K562 (cell line): ENCODE results near the gene INO80. TPM values are rescaled to one million over a fixed set of nuclear protein-coding genes. Genes with fewer than 3 reads are reported as not detected.

ENCODE experiments used
- ATAC-seq: fragments of 200-7000 bp; cut with Tn5 transposase; 3 replicates; pipeline ENCODE4 v1.9.1; 2020; ENCODE audit warnings: moderate library complexity
- BruUV-seq: library from RNA; stranded (reverse); fragments of 400-500 nt; replicated peaks from 2 replicates; lab custom pipeline; 2021; lab: Mats Ljungman, UMichigan
- CTCF ChIA-PET: fragments of 300-600 bp; formaldehyde crosslinking; extraction: SDS; loops from one replicate; lab custom pipeline; 2021; ENCODE audit warnings: low intra/inter-chr PET ratio; lab: Yijun Ruan, JAX
- POLR2A ChIA-PET: fragments of 300-600, 350-650 bp; sonication (Branson Sonifier 250); formaldehyde crosslinking; extraction: SDS; loops from one replicate; lab custom pipeline; 2021; ENCODE audit warnings: antibody characterized with exemption, inconsistent platforms; lab: Yijun Ruan, JAX
- DNase-seq, 4 experiments: peaks; one replicate each; pipeline versions ENCODE4 v3.0.0 to v3.0.0-alpha.2; 2011 to 2018; ENCODE audit warnings: low spot score in 3 of 4, mixed read lengths in 3 of 4; ENCODE audit errors: extremely low read depth in 1 of 4
- FAIRE-seq: peaks from 2 replicates; lab custom pipeline; 2011; peaks lifted over from hg19 to GRCh38; lab: Jason Lieb, UNC
- H2AFZ ChIP-seq: 2 replicates; pipeline ENCODE4 v1.6.0; 2011; ENCODE audit warnings: low read depth, low read length, control low read depth, inconsistent platforms
- H3K27ac ChIP-seq: fragments of 200-600 bp; 3 replicates; pipeline ENCODE4 v1.8.0; 2011; ENCODE audit warnings: low read depth, mild to moderate bottlenecking, control low read depth, inconsistent platforms, low read length, moderate library complexity, mixed read lengths; ENCODE audit errors: extremely low read depth
- H3K27me3 ChIP-seq, 2 experiments: fragments of 300-600 bp in 1 of 2; 2 replicates in 1 of 2; 3 replicates in 1 of 2; pipeline versions ENCODE4 v1.6.0 to v1.8.0; 2011; ENCODE audit warnings: inconsistent platforms in 2 of 2, low read length in 2 of 2, mild to moderate bottlenecking in 1 of 2, mixed read lengths in 1 of 2, moderate library complexity in 1 of 2; ENCODE audit not compliant: control insufficient read depth in 2 of 2, insufficient read depth in 2 of 2
- H3K36me3 ChIP-seq: fragments of 300-600 bp; 3 replicates; pipeline ENCODE4 v1.8.0; 2011; ENCODE audit warnings: mild to moderate bottlenecking, low read length, inconsistent platforms; ENCODE audit not compliant: control insufficient read depth, insufficient read depth
- H3K4me1 ChIP-seq, 2 experiments: fragments of 200-600 bp in 1 of 2; replicated peaks in 1 of 2; 2 replicates in 1 of 2; 3 replicates in 1 of 2; pipeline versions ENCODE4 v1.5.1 to v1.8.0; 2011; ENCODE audit warnings: inconsistent platforms in 2 of 2, low read length in 2 of 2, mild to moderate bottlenecking in 1 of 2, mixed read lengths in 1 of 2, moderate library complexity in 1 of 2; ENCODE audit not compliant: control insufficient read depth in 2 of 2, insufficient read depth in 2 of 2
- H3K4me2 ChIP-seq: 2 replicates; pipeline ENCODE4 v1.6.1; 2011; ENCODE audit warnings: low read length, control low read depth, inconsistent platforms, mixed read lengths; ENCODE audit not compliant: insufficient read depth
- H3K4me3 ChIP-seq: fragments of 200-600 bp; sonication (generic), shearing (Covaris generic); 2 replicates; pipeline ENCODE4 v1.5.1; 2016; ENCODE audit warnings: control low read depth, inconsistent platforms
- H3K79me2 ChIP-seq: fragments of 200-600 bp; 3 replicates; pipeline ENCODE4 v1.8.0; 2011; ENCODE audit warnings: low read length, inconsistent platforms; ENCODE audit not compliant: control insufficient read depth, insufficient read depth
- H3K9ac ChIP-seq, 2 experiments: 2 replicates each; pipeline versions ENCODE4 v1.6.0 to v1.6.1; 2011; ENCODE audit warnings: low read depth in 2 of 2, low read length in 2 of 2, control low read depth in 1 of 2, inconsistent platforms in 1 of 2, mild to moderate bottlenecking in 1 of 2, mixed read lengths in 1 of 2; ENCODE audit not compliant: insufficient read depth in 1 of 2
- H3K9me1 ChIP-seq: one replicate; pipeline ENCODE4 v1.6.0; 2011; ENCODE audit warnings: inconsistent platforms, mild to moderate bottlenecking, low read length, moderate library complexity; ENCODE audit not compliant: control insufficient read depth, insufficient read depth
- H3K9me3 ChIP-seq: replicated peaks from 2 replicates; pipeline ENCODE4 v1.5.1; 2011; ENCODE audit warnings: low read depth, low read length, inconsistent platforms; ENCODE audit not compliant: control insufficient read depth, insufficient read depth
- H4K20me1 ChIP-seq: replicated peaks from 2 replicates; pipeline ENCODE4 v1.6.1; 2011; ENCODE audit warnings: low read length, inconsistent platforms, mixed read lengths; ENCODE audit not compliant: control insufficient read depth, insufficient read depth
- DMBX1 ChIP-seq: fragments of 250-450 bp; sonication (Bioruptor Pico); IDR thresholded peaks from 2 replicates; pipeline ENCODE4 v1.8.0; 2022; ENCODE audit warnings: inconsistent platforms, mild to moderate bottlenecking, moderate library complexity, borderline replicate concordance
- ETV1 ChIP-seq: fragments of 450-650 bp; conservative IDR thresholded peaks from 2 replicates; pipeline ENCODE4 v1.6.1; 2016; ENCODE audit warnings: missing genetic modification characterization, control low read depth, low read depth, missing compliant biosample characterization
- FIP1L1 ChIP-seq: fragments of 200-400 bp; formaldehyde crosslinking; IDR thresholded peaks from 2 replicates; pipeline ENCODE4 v1.6.1; 2018; ENCODE audit warnings: mild to moderate bottlenecking, low read depth, low read length; ENCODE audit not compliant: poor library complexity, severe bottlenecking
- FOXP1 ChIP-seq: sonication (generic); formaldehyde crosslinking; IDR thresholded peaks from 2 replicates; pipeline ENCODE4 v1.8.0; 2022; ENCODE audit warnings: mild to moderate bottlenecking, missing genetic modification reagents
- GTF2A2 ChIP-seq: IDR thresholded peaks from 2 replicates; pipeline ENCODE4 v1.6.1; 2016; ENCODE audit warnings: mild to moderate bottlenecking, missing genetic modification characterization, missing compliant biosample characterization
- HNRNPUL1 ChIP-seq: fragments of 200-400 bp; formaldehyde crosslinking; IDR thresholded peaks from 2 replicates; pipeline ENCODE4 v1.6.1; 2017; ENCODE audit warnings: low read length
- IFI16 ChIP-seq: fragments of 250-450 bp; sonication (Bioruptor Pico); IDR thresholded peaks from 2 replicates; pipeline ENCODE4 v2.1.2; 2022; ENCODE audit warnings: mild to moderate bottlenecking, inconsistent platforms
- MIER1 ChIP-seq: fragments of 450-650 bp; IDR thresholded peaks from 2 replicates; pipeline ENCODE4 v1.6.1; 2016; ENCODE audit warnings: antibody characterized with exemption, mild to moderate bottlenecking, low read depth
- PRPF4 ChIP-seq: fragments of 200-400 bp; formaldehyde crosslinking; IDR thresholded peaks from one replicate; pipeline ENCODE4 v1.6.1; 2017; ENCODE audit warnings: low read length, low read depth, mild to moderate bottlenecking; ENCODE audit not compliant: insufficient read depth, poor library complexity, severe bottlenecking
- SAP30 ChIP-seq: fragments of 200-600 bp; sonication (generic); IDR thresholded peaks from 2 replicates; pipeline ENCODE4 v1.6.1; 2012; ENCODE audit warnings: borderline replicate concordance, low read depth, mild to moderate bottlenecking, moderate library complexity, low read length, control low read depth, inconsistent platforms; ENCODE audit not compliant: insufficient read depth, poor library complexity, severe bottlenecking
- TSC22D4 ChIP-seq: fragments of 450-650 bp; IDR thresholded peaks from 2 replicates; pipeline ENCODE4 v1.6.1; 2016; ENCODE audit warnings: missing genetic modification characterization, missing biosample characterization, control low read depth
- ZFP36 ChIP-seq: fragments of 150-350 bp; IDR thresholded peaks from 2 replicates; pipeline ENCODE4 v1.6.1; 2018; ENCODE audit warnings: low read length, low read depth; ENCODE audit not compliant: partially characterized antibody
- ZNF124 ChIP-seq: sonication (generic); formaldehyde crosslinking; IDR thresholded peaks from 2 replicates; pipeline ENCODE4 v1.8.1; 2022; ENCODE audit warnings: missing genetic modification reagents
- ZNF174 ChIP-seq: fragments of 250-450 bp; sonication (Bioruptor Pico); IDR thresholded peaks from 2 replicates; pipeline ENCODE4 v1.4.0; 2020; ENCODE audit warnings: mild to moderate bottlenecking
- ZNF449 ChIP-seq: fragments of 250-450 bp; sonication (Bioruptor Pico); IDR thresholded peaks from 2 replicates; pipeline ENCODE4 v1.8.0; 2022; ENCODE audit warnings: moderate library complexity, mild to moderate bottlenecking, inconsistent platforms
- ZNF561 ChIP-seq: fragments of 450-650 bp; formaldehyde crosslinking; conservative IDR thresholded peaks from 2 replicates; pipeline ENCODE4 v1.4.0; 2020; ENCODE audit warnings: mild to moderate bottlenecking, moderate library complexity
- ZNF75A ChIP-seq: fragments of 450-650 bp; formaldehyde crosslinking; IDR thresholded peaks from 2 replicates; pipeline ENCODE4 v1.4.0; 2020; ENCODE audit warnings: mild to moderate bottlenecking
- WGBS: fragments of 100-300 bp; shearing (Covaris generic); methylation state at CpG from one replicate; pipeline ENCODE4 v1.1.6; 2016; ENCODE audit warnings: low coverage, mixed read lengths; ENCODE audit not compliant: insufficient coverage; ENCODE audit errors: missing lambda C conversion rate; 5-methylcytosine and 5-hydroxymethylcytosine counted together
- in situ Hi-C: fragments of 300-500 bp; cut with MboI; formaldehyde crosslinking; loops from 4 replicates; pipeline ENCODE4 v1.15.0; 2018; ENCODE audit warnings: inconsistent platforms, mixed read lengths
- intact Hi-C: fragments of 100-400 bp; cut with micrococcal nuclease; formaldehyde crosslinking; loops from 2 replicates; pipeline ENCODE4 v1.14.2; 2022
- polyA plus RNA-seq, 8 experiments: library from polyadenylated mRNA; depleted of rRNA in 4 of 8; stranded (reverse) in 5 of 8; unstranded in 3 of 8; fragments of >200 nt; fragmentation: Nextera tagmentation in 2 of 8; fragmentation: Illumina TruSeq in 1 of 8; extraction: Ambion mirVana in 2 of 8; extraction: Trizol in 1 of 8; gene quantifications; 2 replicates each; pipeline versions ENCODE4 v1.2.1 to v1.2.3, GENCODE V29; 2011 to 2014; ENCODE audit warnings: inconsistent platforms in 1 of 8, missing spikeins in 1 of 8
- total RNA-seq, 7 experiments: library from RNA; depleted of rRNA in 6 of 7; stranded (reverse); fragments of >200 nt in 6 of 7; fragmentation: Illumina TruSeq in 2 of 7; extraction: Trizol in 2 of 7; gene quantifications; 2 replicates each; pipeline versions ENCODE4 v1.2.1 to v1.2.3, GENCODE V29; 2011 to 2021; ENCODE audit warnings: low replicate concordance in 1 of 7

Gene INO80
- total and polyA plus RNA-seq, 9 of the 15 experiments (the other 6 are each of a cell fraction or from before 2014, with no cell fraction given), result 1.1 to 25.7 (median 19.9) TPM

GRCh38 chr15:41151451-41152005 is 35.4 kb upstream of the INO80 start:
- no peaks in the 10 kb centered on the region for H4K20me1 ChIP-seq
- ChIA-PET POLR2A (interaction anchor here (1.0 kb wide), 1 partner anchor 24 kb away, joined by 4 read pairs; no protein-coding TSS in a partner anchor), CTCF (no interaction called here)
- intact Hi-C loops, result no loop called here
- H3K4me2 ChIP-seq, result no peak overlapping the region
- H3K27ac ChIP-seq, result no peak overlapping the region
- no peak for ATAC-seq
- H3K9me1 ChIP-seq, result no peaks in the 10 kb centered on the region
- no peak for DNase-seq
- H3K9ac ChIP-seq, result no peak overlapping the region
- no peaks in the 10 kb centered on the region for H3K36me3 ChIP-seq
- in situ Hi-C loops, result no loop called here
- no peak overlapping the region for H3K4me3 ChIP-seq
- no peaks in the 10 kb centered on the region for H3K79me2 ChIP-seq
- WGBS, result 79% methylated on average over 17 of the region's 37 CpGs
- H3K4me1 ChIP-seq, result no peaks in the 10 kb centered on the region
- no peaks in the 10 kb centered on the region for H3K9me3 ChIP-seq
- no peak overlapping the region for H2AFZ ChIP-seq
- no peak for TF ChIP-seq ZNF449 (CRISPR knock-in tag)
- TF ChIP-seq SAP30, result no peak
- TF ChIP-seq ETV1, result no peak
- TF ChIP-seq ZFP36, result no peak
- no peak for TF ChIP-seq TSC22D4 (tag)
- no peak for TF ChIP-seq DMBX1 (CRISPR knock-in tag)
- no peak for TF ChIP-seq GTF2A2 (tag)
- TF ChIP-seq HNRNPUL1, result no peak
- no peak for TF ChIP-seq ZNF561
- no peak for TF ChIP-seq MIER1
- TF ChIP-seq IFI16 (CRISPR knock-in tag), result no peak
- no peak for TF ChIP-seq ZNF174
- TF ChIP-seq ZNF124 (CRISPR knock-in tag), result no peak
- no peak for TF ChIP-seq FOXP1 (CRISPR knock-in tag)
- TF ChIP-seq FIP1L1, result no peak
- TF ChIP-seq ZNF75A (CRISPR knock-in tag), result no peak
- no peak for TF ChIP-seq PRPF4
- no peaks in the 10 kb centered on the region for H3K27me3 ChIP-seq
- no TSS peak for BruUV-seq
- no peak for FAIRE-seq
